IMR-90 (cell line): Measurements from ENCODE around the gene CANX.
A peak's percentile ranks its signal among the peaks of the same experiment; 100 is the strongest.

Experiments used
- BHLHE40 ChIP-seq: fragments of 150-350 bp; IDR thresholded peaks from 2 replicates; pipeline ENCODE4 v1.6.1; 2016; ENCODE audit warnings: mild to moderate bottlenecking, low read depth, low read length
- CEBPB ChIP-seq: IDR thresholded peaks from 2 replicates; pipeline ENCODE4 v1.6.1; 2012; ENCODE audit warnings: low read depth, low read length, improper control_type of control experiment
- CHD1 ChIP-seq: IDR thresholded peaks from 2 replicates; pipeline ENCODE4 v1.6.1; 2012; ENCODE audit warnings: low read depth, low read length, improper control_type of control experiment
- MAFK ChIP-seq: IDR thresholded peaks from 2 replicates; pipeline ENCODE4 v1.6.1; 2012; ENCODE audit warnings: low read depth, low read length, improper control_type of control experiment
- MAZ ChIP-seq: IDR thresholded peaks from 2 replicates; pipeline ENCODE4 v1.6.1; 2012; ENCODE audit warnings: low read depth, mild to moderate bottlenecking, low read length, improper control_type of control experiment, moderate library complexity, borderline replicate concordance
- MXI1 ChIP-seq: IDR thresholded peaks from 2 replicates; pipeline ENCODE4 v1.6.1; 2012; ENCODE audit warnings: low read depth, mild to moderate bottlenecking, low read length, moderate library complexity, borderline replicate concordance
- POLR2A ChIP-seq: IDR thresholded peaks from 2 replicates; pipeline ENCODE4 v1.6.1; 2012; ENCODE audit warnings: mild to moderate bottlenecking, low read depth, low read length
- RAD21 ChIP-seq: IDR thresholded peaks from 2 replicates; pipeline ENCODE4 v1.6.1; 2012; ENCODE audit warnings: low read length, improper control_type of control experiment
- RCOR1 ChIP-seq: IDR thresholded peaks from 2 replicates; pipeline ENCODE4 v1.6.1; 2012; ENCODE audit warnings: mild to moderate bottlenecking, low read length, improper control_type of control experiment; ENCODE audit not compliant: insufficient replicate concordance
- RFX5 ChIP-seq: IDR thresholded peaks from 2 replicates; pipeline ENCODE4 v1.8.0; 2012; ENCODE audit warnings: low read depth, mild to moderate bottlenecking, low read length, moderate library complexity
- SMC3 ChIP-seq: fragments of 150-350 bp; IDR thresholded peaks from 2 replicates; pipeline ENCODE4 v1.6.1; 2016; ENCODE audit warnings: low read depth, mild to moderate bottlenecking, antibody characterized with exemption, low read length, moderate library complexity
- TF ChIP-seq, protein P1 (sequence below): conservative IDR thresholded peaks from 2 replicates; pipeline ENCODE4 v1.5.1; 2012; ENCODE audit warnings: mild to moderate bottlenecking, low read depth, low read length, improper control_type of control experiment
- TF ChIP-seq, protein P2 (sequence below): fragments of 150-350 bp; IDR thresholded peaks from 2 replicates; pipeline ENCODE4 v1.6.1; 2017; ENCODE audit warnings: mild to moderate bottlenecking, antibody characterized with exemption, low read length, low read depth
- TF ChIP-seq, protein P3 (sequence below): fragments of 150-350 bp; IDR thresholded peaks from 2 replicates; pipeline ENCODE4 v1.6.1; 2016; ENCODE audit warnings: low read depth, mild to moderate bottlenecking, low read length, moderate library complexity, borderline replicate concordance

DNA sequence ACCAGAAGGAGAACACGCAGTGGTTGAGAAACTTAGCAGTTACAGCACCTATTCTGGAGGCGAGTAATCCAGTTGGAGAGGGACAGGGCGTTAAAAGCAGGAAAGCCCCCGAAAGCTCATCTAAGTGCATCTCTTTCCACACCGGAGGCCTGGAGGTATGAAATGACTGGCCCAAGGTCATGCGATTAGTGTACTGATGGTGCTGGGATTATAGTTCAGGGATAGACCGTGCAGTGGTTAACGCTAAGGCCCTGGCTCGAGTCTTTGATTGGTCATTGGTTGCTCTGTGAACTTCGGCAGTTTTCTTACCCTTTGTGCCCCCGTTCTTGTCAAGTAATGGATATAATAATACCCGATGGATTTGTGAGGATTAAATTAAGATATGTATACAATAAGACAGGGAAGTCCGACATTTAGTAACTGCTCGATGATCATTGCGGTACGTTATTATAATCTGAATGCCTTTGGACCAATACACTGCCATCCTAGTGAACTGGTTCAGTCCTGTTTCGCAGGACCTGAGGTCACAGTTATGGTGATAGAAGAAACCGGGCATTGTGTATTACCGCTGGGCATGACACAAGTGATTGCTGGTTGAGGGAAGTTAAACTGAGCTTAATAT lies 960 bp downstream of the CANX start:
- peak; percentile 27; the same call in 1 of the 2 replicates for TF ChIP-seq POLR2A
- TF ChIP-seq, protein P1, sequence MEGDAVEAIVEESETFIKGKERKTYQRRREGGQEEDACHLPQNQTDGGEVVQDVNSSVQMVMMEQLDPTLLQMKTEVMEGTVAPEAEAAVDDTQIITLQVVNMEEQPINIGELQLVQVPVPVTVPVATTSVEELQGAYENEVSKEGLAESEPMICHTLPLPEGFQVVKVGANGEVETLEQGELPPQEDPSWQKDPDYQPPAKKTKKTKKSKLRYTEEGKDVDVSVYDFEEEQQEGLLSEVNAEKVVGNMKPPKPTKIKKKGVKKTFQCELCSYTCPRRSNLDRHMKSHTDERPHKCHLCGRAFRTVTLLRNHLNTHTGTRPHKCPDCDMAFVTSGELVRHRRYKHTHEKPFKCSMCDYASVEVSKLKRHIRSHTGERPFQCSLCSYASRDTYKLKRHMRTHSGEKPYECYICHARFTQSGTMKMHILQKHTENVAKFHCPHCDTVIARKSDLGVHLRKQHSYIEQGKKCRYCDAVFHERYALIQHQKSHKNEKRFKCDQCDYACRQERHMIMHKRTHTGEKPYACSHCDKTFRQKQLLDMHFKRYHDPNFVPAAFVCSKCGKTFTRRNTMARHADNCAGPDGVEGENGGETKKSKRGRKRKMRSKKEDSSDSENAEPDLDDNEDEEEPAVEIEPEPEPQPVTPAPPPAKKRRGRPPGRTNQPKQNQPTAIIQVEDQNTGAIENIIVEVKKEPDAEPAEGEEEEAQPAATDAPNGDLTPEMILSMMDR, result no peak
- no peak for TF ChIP-seq RAD21
- TF ChIP-seq MAZ, result no peak
- no peak for TF ChIP-seq MXI1
- TF ChIP-seq CEBPB, result no peak
- TF ChIP-seq RFX5, result no peak
- TF ChIP-seq SMC3, result no peak
- no peak for TF ChIP-seq BHLHE40
- no peak for TF ChIP-seq RCOR1
- TF ChIP-seq, protein P2, sequence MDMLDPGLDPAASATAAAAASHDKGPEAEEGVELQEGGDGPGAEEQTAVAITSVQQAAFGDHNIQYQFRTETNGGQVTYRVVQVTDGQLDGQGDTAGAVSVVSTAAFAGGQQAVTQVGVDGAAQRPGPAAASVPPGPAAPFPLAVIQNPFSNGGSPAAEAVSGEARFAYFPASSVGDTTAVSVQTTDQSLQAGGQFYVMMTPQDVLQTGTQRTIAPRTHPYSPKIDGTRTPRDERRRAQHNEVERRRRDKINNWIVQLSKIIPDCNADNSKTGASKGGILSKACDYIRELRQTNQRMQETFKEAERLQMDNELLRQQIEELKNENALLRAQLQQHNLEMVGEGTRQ, result no peak
- no peak for TF ChIP-seq CHD1
- TF ChIP-seq, protein P3, sequence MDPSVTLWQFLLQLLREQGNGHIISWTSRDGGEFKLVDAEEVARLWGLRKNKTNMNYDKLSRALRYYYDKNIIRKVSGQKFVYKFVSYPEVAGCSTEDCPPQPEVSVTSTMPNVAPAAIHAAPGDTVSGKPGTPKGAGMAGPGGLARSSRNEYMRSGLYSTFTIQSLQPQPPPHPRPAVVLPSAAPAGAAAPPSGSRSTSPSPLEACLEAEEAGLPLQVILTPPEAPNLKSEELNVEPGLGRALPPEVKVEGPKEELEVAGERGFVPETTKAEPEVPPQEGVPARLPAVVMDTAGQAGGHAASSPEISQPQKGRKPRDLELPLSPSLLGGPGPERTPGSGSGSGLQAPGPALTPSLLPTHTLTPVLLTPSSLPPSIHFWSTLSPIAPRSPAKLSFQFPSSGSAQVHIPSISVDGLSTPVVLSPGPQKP, result no peak
- no peak for TF ChIP-seq MAFK
